Karpas-422 (cell line): Measurements from ENCODE around the gene DENND2C. TPM values are rescaled to one million over a fixed set of nuclear protein-coding genes. Genes with fewer than 3 reads are reported as not detected.
A peak's percentile ranks its signal among the peaks of the same experiment; 100 is the strongest.
"Not testable (repeated sequence)": the region's sequence is repeated elsewhere in the genome, so short reads cannot be mapped to it uniquely, and the experiment has no call there.

Source experiments
- DNase-seq: peaks from one replicate; pipeline ENCODE4 v3.0.0-alpha.2; 2015
- H2AFZ ChIP-seq: fragments of 200-600 bp; sonication (generic); 2 replicates; pipeline ENCODE4 v1.6.1; 2014; ENCODE audit warnings: antibody characterized with exemption, low read length, mixed read lengths
- H3K27ac ChIP-seq: fragments of 200-600 bp; sonication (generic); 2 replicates; pipeline ENCODE4 v1.5.1; 2014; ENCODE audit warnings: mild to moderate bottlenecking, low read length, moderate library complexity
- H3K27me3 ChIP-seq: fragments of 200-600 bp; sonication (generic); 2 replicates; pipeline ENCODE4 v1.6.1; 2014; ENCODE audit warnings: low read length, mixed read lengths
- H3K36me3 ChIP-seq: fragments of 200-600 bp; sonication (generic); 2 replicates; pipeline ENCODE4 v1.6.1; 2014; ENCODE audit warnings: low read length, mixed read lengths; ENCODE audit not compliant: insufficient read depth
- H3K4me1 ChIP-seq: fragments of 200-600 bp; sonication (generic); 2 replicates; pipeline ENCODE4 v1.6.1; 2014; ENCODE audit warnings: mild to moderate bottlenecking, low read length, mixed read lengths
- H3K4me2 ChIP-seq: fragments of 200-600 bp; sonication (generic); 2 replicates; pipeline ENCODE4 v1.6.1; 2014; ENCODE audit warnings: low read length, low read depth, mild to moderate bottlenecking; ENCODE audit not compliant: poor library complexity, severe bottlenecking
- H3K4me3 ChIP-seq: fragments of 200-600 bp; sonication (generic); 2 replicates; pipeline ENCODE4 v1.5.1; 2014; ENCODE audit warnings: mild to moderate bottlenecking, antibody characterized with exemption, low read length, mixed read lengths
- H3K79me2 ChIP-seq: fragments of 200-600 bp; sonication (generic); 2 replicates; pipeline ENCODE4 v1.6.1; 2014; ENCODE audit warnings: mild to moderate bottlenecking, low read length, mixed read lengths
- H3K9ac ChIP-seq: fragments of 200-600 bp; sonication (generic); 2 replicates; pipeline ENCODE4 v1.6.0; 2014; ENCODE audit warnings: low read length
- H3K9me2 ChIP-seq: fragments of 200-600 bp; sonication (generic), shearing (Covaris generic); replicated peaks from 2 replicates; pipeline ENCODE4 v1.6.0; 2014; ENCODE audit warnings: mild to moderate bottlenecking, low read length, moderate library complexity; ENCODE audit not compliant: insufficient read depth
- H3K9me3 ChIP-seq: fragments of 300-700, 200-600 bp; sonication (generic); 2 replicates; pipeline ENCODE4 v1.6.1; 2014; ENCODE audit warnings: low read length, mixed read lengths
- H4K20me1 ChIP-seq: fragments of 200-600 bp; sonication (generic); 2 replicates; pipeline ENCODE4 v1.6.1; 2014; ENCODE audit warnings: mild to moderate bottlenecking, antibody characterized with exemption, low read length, low read depth; ENCODE audit not compliant: insufficient read depth
- total RNA-seq: library from RNA; depleted of rRNA; stranded (reverse); fragments of >200 nt; shearing (Covaris generic); gene quantifications from 2 replicates; pipeline ENCODE4 v1.2.3, GENCODE V29; 2014; ENCODE audit warnings: low replicate concordance

Gene DENND2C
- total RNA-seq, 1 experiment from 2014 or later = 0.60 TPM

- H3K4me3 ChIP-seq, DNase-seq, H4K20me1 ChIP-seq: not testable (repeated sequence)
Observed at GRCh38 chr1:114562978-114563510, 106.8 kb downstream of the DENND2C start.

GRCh38 chr1:114561333-114561732 is 108.5 kb downstream of the DENND2C start:
- H3K27ac ChIP-seq = no peak overlapping the region
- peaks cover 10% of the 10 kb centered on the region for H3K4me1 ChIP-seq
- no peaks in the 10 kb centered on the region for H3K27me3 ChIP-seq
- H3K36me3 ChIP-seq = no peaks in the 10 kb centered on the region
- H3K9me3 ChIP-seq = no peaks in the 10 kb centered on the region
- no peak overlapping the region for H3K9ac ChIP-seq
- no peaks in the 10 kb centered on the region for H3K79me2 ChIP-seq
- no peaks in the 10 kb centered on the region for H4K20me1 ChIP-seq
- H3K4me3 ChIP-seq = no peak overlapping the region
- H3K9me2 ChIP-seq = no peaks in the 10 kb centered on the region
- no peak overlapping the region for H3K4me2 ChIP-seq
- no peak overlapping the region for H2AFZ ChIP-seq
- no peak for DNase-seq

More at GRCh38 chr1:114562978-114563510, 106.8 kb downstream of the DENND2C start:
- H3K4me1 ChIP-seq = peaks cover 10% of the 10 kb centered on the region
- H3K4me2 ChIP-seq, H2AFZ ChIP-seq, H3K79me2 ChIP-seq, H3K9me2 ChIP-seq, H3K9ac ChIP-seq, H3K27ac ChIP-seq, H3K9me3 ChIP-seq, H3K27me3 ChIP-seq: not testable (repeated sequence)
- peaks cover 11% of the 10 kb centered on the region for H3K36me3 ChIP-seq

GRCh38 chr1:114559356-114559755 is 110.5 kb downstream of the DENND2C start:
- Histone ChIP-seq H3K9me2 (no peaks in the 10 kb centered on the region), H3K9ac (no peak overlapping the region), H3K4me2 (no peak overlapping the region), H3K27ac (no peak overlapping the region), H4K20me1 (no peaks in the 10 kb centered on the region), H3K79me2 (no peaks in the 10 kb centered on the region), H3K4me3 (no peak overlapping the region), H2AFZ (peak overlapping the region; percentile 5; the same call in 1 of the 2 replicates), H3K27me3 (no peaks in the 10 kb centered on the region), H3K4me1 (peaks cover 10% of the 10 kb centered on the region), H3K36me3 (no peaks in the 10 kb centered on the region), H3K9me3 (no peaks in the 10 kb centered on the region)
- peak; percentile 49 for DNase-seq

GRCh38 chr1:114558544-114558943 is 111.3 kb downstream of the DENND2C start:
- H3K79me2 ChIP-seq = no peaks in the 10 kb centered on the region
- DNase-seq = peak; percentile 71

GRCh38 chr1:114554577-114554976 is 115.3 kb downstream of the DENND2C start:
- no peaks in the 10 kb centered on the region for H3K79me2 ChIP-seq
- H2AFZ ChIP-seq = no peak overlapping the region
- no peak overlapping the region for H3K27ac ChIP-seq
- no peak for DNase-seq
- no peak overlapping the region for H3K9ac ChIP-seq
- peaks cover 9% of the 10 kb centered on the region for H3K4me1 ChIP-seq
- H4K20me1 ChIP-seq = no peaks in the 10 kb centered on the region
- no peaks in the 10 kb centered on the region for H3K36me3 ChIP-seq
- H3K4me2 ChIP-seq = no peak overlapping the region
- H3K4me3 ChIP-seq = no peak overlapping the region
- H3K9me3 ChIP-seq = no peaks in the 10 kb centered on the region
- no peaks in the 10 kb centered on the region; the same call in 1 of the 2 replicates for H3K27me3 ChIP-seq
- no peaks in the 10 kb centered on the region for H3K9me2 ChIP-seq

More at GRCh38 chr1:114558544-114558943, 111.3 kb downstream of the DENND2C start:
- no peaks in the 10 kb centered on the region for H3K9me3 ChIP-seq
- H4K20me1 ChIP-seq = no peaks in the 10 kb centered on the region
- no peak overlapping the region for H3K27ac ChIP-seq
- H3K27me3 ChIP-seq = no peaks in the 10 kb centered on the region
- H3K9me2 ChIP-seq = no peaks in the 10 kb centered on the region
- no peak overlapping the region for H2AFZ ChIP-seq
- no peaks in the 10 kb centered on the region for H3K36me3 ChIP-seq
- no peak overlapping the region for H3K4me3 ChIP-seq
- H3K4me2 ChIP-seq = no peak overlapping the region
- no peak overlapping the region for H3K9ac ChIP-seq
- peaks cover 10% of the 10 kb centered on the region for H3K4me1 ChIP-seq

- H3K4me3 ChIP-seq = no peak overlapping the region
- H2AFZ ChIP-seq = no peak overlapping the region
- H3K4me2 ChIP-seq = no peak overlapping the region
- no peaks in the 10 kb centered on the region for H4K20me1 ChIP-seq
- H3K27me3 ChIP-seq = no peaks in the 10 kb centered on the region; the same call in 1 of the 2 replicates
- H3K27ac ChIP-seq = no peak overlapping the region
- no peaks in the 10 kb centered on the region for H3K9me2 ChIP-seq
- H3K9me3 ChIP-seq = no peaks in the 10 kb centered on the region
- no peaks in the 10 kb centered on the region for H3K4me1 ChIP-seq
- DNase-seq = no peak
- H3K79me2 ChIP-seq = no peaks in the 10 kb centered on the region
- H3K9ac ChIP-seq = no peak overlapping the region
- H3K36me3 ChIP-seq = no peaks in the 10 kb centered on the region
Observed at GRCh38 chr1:114552106-114552639, 117.7 kb downstream of the DENND2C start.

- Histone ChIP-seq H3K9me3 (no peaks in the 10 kb centered on the region), H3K9me2 (no peaks in the 10 kb centered on the region), H3K9ac (no peak overlapping the region), H3K36me3 (no peaks in the 10 kb centered on the region), H3K79me2 (no peaks in the 10 kb centered on the region), H3K27me3 (no peaks in the 10 kb centered on the region; the same call in 1 of the 2 replicates), H3K27ac (no peak overlapping the region), H3K4me2 (no peak overlapping the region), H3K4me1 (no peaks in the 10 kb centered on the region), H4K20me1 (no peaks in the 10 kb centered on the region), H2AFZ (no peak overlapping the region), H3K4me3 (no peak overlapping the region)
- DNase-seq = no peak
Observed at GRCh38 chr1:114551400-114551799, 118.4 kb downstream of the DENND2C start.

GRCh38 chr1:114550336-114550735 is 119.5 kb downstream of the DENND2C start:
- Histone ChIP-seq H3K4me1 (no peaks in the 10 kb centered on the region), H3K9me2 (no peaks in the 10 kb centered on the region), H3K9me3 (no peaks in the 10 kb centered on the region), H3K79me2 (no peaks in the 10 kb centered on the region), H2AFZ (no peak overlapping the region), H3K27me3 (no peaks in the 10 kb centered on the region; the same call in 1 of the 2 replicates), H3K9ac (no peak overlapping the region), H3K27ac (no peak overlapping the region), H3K4me2 (no peak overlapping the region), H4K20me1 (no peaks in the 10 kb centered on the region), H3K36me3 (no peaks in the 10 kb centered on the region), H3K4me3 (no peak overlapping the region)
- DNase-seq = no peak
